ENCODE data around the gene CCDC178. TPM values are rescaled to one million over a fixed set of nuclear protein-coding genes. Genes with fewer than 3 reads are reported as not detected.

CCDC178 gene
- total and polyA plus RNA-seq, 7 donors = 0.06 to 0.25 (median 0.18) TPM; not detected in 4

DNA sequence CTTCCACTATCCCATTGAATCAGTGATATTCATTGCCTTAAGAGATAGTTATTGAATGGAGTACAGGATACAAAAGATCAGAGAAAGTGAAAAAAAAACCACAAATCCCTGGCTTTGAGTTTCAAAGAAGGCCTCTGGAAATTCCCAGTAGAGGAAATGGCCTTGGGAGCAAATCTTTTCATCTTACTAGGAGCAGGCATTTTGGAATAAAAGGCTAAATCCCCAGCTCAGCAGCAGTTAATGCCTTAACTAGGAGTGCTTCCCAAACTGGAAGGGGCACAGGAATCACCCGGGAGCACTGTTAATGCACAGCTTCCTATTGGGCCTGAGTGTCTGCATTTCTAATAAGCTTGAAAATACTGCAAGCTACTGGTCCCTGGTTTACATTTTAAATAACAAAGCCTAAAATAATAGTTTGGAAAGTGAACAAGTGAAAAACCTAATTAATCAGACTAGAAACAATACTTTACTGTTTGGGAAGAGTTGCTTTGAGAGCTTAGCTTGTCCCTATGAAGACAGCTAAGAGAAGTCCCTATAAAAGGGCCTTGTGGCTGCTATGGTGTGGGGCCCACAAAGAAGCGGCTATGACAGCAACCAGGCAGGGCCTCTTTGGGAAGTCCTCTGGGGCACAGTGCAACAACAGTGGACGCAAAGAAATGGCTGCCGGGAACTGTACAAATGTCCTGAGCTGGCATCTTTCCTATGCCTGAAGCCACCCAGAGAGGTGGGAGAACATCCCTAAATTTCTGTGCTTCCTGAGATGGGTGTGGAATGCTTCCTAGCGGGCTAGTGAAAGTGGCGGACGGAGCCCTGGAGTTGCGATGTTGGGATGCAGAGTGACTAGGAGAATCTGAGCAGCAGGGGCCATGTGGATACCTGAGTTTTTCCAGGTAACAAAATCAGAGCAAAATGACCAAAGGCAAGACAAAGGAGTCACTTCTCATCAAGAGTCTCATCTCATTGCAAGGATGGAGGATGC, 550.6 kb downstream of the CCDC178 start:
- no peaks in the 10 kb centered on the region for H3K27me3 ChIP-seq (ENCODE audit: insufficient read depth in 3 of 3, low read length in 2 of 3)
- 84 to 86% (median 86%) methylated on average over 8 of the region's 8 CpGs for WGBS, 3 donors
- H3K9me3 ChIP-seq = no peaks in the 10 kb centered on the region
- H3K27ac ChIP-seq = no peak overlapping the region
- ATAC-seq = no peak
- DNase-seq = no peak
- TF ChIP-seq, protein P1, sequence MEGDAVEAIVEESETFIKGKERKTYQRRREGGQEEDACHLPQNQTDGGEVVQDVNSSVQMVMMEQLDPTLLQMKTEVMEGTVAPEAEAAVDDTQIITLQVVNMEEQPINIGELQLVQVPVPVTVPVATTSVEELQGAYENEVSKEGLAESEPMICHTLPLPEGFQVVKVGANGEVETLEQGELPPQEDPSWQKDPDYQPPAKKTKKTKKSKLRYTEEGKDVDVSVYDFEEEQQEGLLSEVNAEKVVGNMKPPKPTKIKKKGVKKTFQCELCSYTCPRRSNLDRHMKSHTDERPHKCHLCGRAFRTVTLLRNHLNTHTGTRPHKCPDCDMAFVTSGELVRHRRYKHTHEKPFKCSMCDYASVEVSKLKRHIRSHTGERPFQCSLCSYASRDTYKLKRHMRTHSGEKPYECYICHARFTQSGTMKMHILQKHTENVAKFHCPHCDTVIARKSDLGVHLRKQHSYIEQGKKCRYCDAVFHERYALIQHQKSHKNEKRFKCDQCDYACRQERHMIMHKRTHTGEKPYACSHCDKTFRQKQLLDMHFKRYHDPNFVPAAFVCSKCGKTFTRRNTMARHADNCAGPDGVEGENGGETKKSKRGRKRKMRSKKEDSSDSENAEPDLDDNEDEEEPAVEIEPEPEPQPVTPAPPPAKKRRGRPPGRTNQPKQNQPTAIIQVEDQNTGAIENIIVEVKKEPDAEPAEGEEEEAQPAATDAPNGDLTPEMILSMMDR (IDR thresholded peaks at IDR 0.05) = no peak
- intact Hi-C loops (cut with DNase I) = no loop called here
- H3K4me1 ChIP-seq = no peaks in the 10 kb centered on the region
- H3K36me3 ChIP-seq (ENCODE audit: insufficient read depth in 1 of 2, low read depth in 1 of 2) = no peaks in the 10 kb centered on the region
- H3K4me3 ChIP-seq = no peak overlapping the region

DNA sequence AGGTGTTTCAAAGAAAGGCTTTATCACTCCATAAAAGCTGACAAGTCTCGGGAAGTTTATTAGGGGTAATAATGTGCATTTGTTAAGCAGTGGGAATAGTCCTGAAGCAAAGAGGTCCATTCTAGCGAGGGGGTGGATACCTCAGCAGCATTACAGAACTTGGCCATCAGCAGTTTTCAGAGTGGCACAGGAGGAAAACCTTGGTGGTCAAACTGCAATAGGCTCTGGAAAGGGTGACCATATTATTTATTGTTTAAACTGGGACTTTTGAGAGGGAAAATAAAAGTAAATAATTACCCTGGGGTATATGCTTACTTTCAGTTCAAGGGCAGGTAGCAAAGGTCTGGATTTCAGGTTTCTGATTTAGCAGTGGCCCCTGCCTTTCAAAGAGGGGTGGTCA, 552.2 kb downstream of the CCDC178 start:
- no peaks in the 10 kb centered on the region for H3K4me1 ChIP-seq
- no peaks in the 10 kb centered on the region for H3K27me3 ChIP-seq (ENCODE audit: insufficient read depth in 3 of 3, low read length in 2 of 3)
- no peak overlapping the region for H3K4me3 ChIP-seq
- WGBS, 3 donors = 68 to 73% (median 69%) methylated on average over 2 of the region's 2 CpGs
- H3K36me3 ChIP-seq (ENCODE audit: insufficient read depth in 1 of 2, low read depth in 1 of 2) = no peaks in the 10 kb centered on the region
- no peaks in the 10 kb centered on the region for H3K9me3 ChIP-seq
- DNase-seq (no peak), ATAC-seq (no peak)
- TF ChIP-seq, protein P1 (IDR thresholded peaks at IDR 0.05) = no peak
- H3K27ac ChIP-seq = no peak overlapping the region
- intact Hi-C loops (cut with DNase I) = no loop called here

Other genes starting within 250 kb of the CCDC178 start
- gene ASXL3, start 137.5 kb upstream of the CCDC178 start, total RNA-seq = under 1 TPM; 0.08 to 0.41 (median 0.17) TPM
- under 1 TPM in 1 of 3 donors, not detected in 2; 0.01 TPM for gene ASXL3, start 137.5 kb upstream of the CCDC178 start, polyA plus RNA-seq